H9 (cell line): Measurements from ENCODE around the gene FAM83C. TPM values are rescaled to one million over a fixed set of nuclear protein-coding genes. Genes with fewer than 3 reads are reported as not detected.
A peak's percentile ranks its signal among the peaks of the same experiment; 100 is the strongest.

Source experiments
- DNase-seq: peaks from one replicate; pipeline ENCODE4 v3.0.0-alpha.2; 2017
- H2AFZ ChIP-seq: one replicate; pipeline ENCODE4 v1.6.1; 2013; ENCODE audit warnings: mild to moderate bottlenecking, low read length, control low read depth, moderate library complexity
- H2AK5ac ChIP-seq: 2 replicates; pipeline ENCODE4 v1.6.1; 2013; ENCODE audit warnings: low read length, control low read depth, mixed read lengths; ENCODE audit not compliant: insufficient read length
- H2BK120ac ChIP-seq: one replicate; pipeline ENCODE4 v1.6.1; 2013; ENCODE audit warnings: low read depth, mild to moderate bottlenecking, low read length, control low read depth, inconsistent platforms; ENCODE audit not compliant: poor library complexity, severe bottlenecking
- H2BK12ac ChIP-seq: 2 replicates; pipeline ENCODE4 v1.6.1; 2013; ENCODE audit warnings: low read length, control low read depth, mixed read lengths, low read depth; ENCODE audit not compliant: insufficient read length
- H2BK15ac ChIP-seq: 2 replicates; pipeline ENCODE4 v1.6.1; 2013; ENCODE audit warnings: low read depth, low read length, control low read depth
- H2BK20ac ChIP-seq: one replicate; pipeline ENCODE4 v1.6.1; 2013; ENCODE audit warnings: low read depth, mild to moderate bottlenecking, low read length, control low read depth, inconsistent platforms; ENCODE audit not compliant: poor library complexity, severe bottlenecking
- H2BK5ac ChIP-seq: 2 replicates; pipeline ENCODE4 v1.6.1; 2013; ENCODE audit warnings: low read length, control low read depth, mixed read lengths; ENCODE audit not compliant: insufficient read length
- H3K14ac ChIP-seq: 2 replicates; pipeline ENCODE4 v1.6.1; 2013; ENCODE audit warnings: low read length, control low read depth; ENCODE audit not compliant: insufficient read depth
- H3K18ac ChIP-seq: 2 replicates; pipeline ENCODE4 v1.6.1; 2013; ENCODE audit warnings: low read depth, mild to moderate bottlenecking, mixed read lengths, low read length, control low read depth; ENCODE audit not compliant: insufficient read length
- H3K23ac ChIP-seq: 2 replicates; pipeline ENCODE4 v1.6.1; 2013; ENCODE audit warnings: low read length, control low read depth, mixed read lengths, low read depth; ENCODE audit not compliant: insufficient read length
- H3K23me2 ChIP-seq: 2 replicates; pipeline ENCODE4 v1.6.1; 2013; ENCODE audit warnings: low read depth, mild to moderate bottlenecking, mixed read lengths, low read length, control low read depth; ENCODE audit not compliant: insufficient read length, poor library complexity, severe bottlenecking
- H3K27ac ChIP-seq: 2 replicates; pipeline ENCODE4 v1.5.1; 2013; ENCODE audit warnings: low read length, control low read depth, mixed read lengths, low read depth; ENCODE audit not compliant: insufficient read length
- H3K27me3 ChIP-seq: 2 replicates; pipeline ENCODE4 v1.6.1; 2013; ENCODE audit warnings: low read length, control low read depth, inconsistent platforms; ENCODE audit not compliant: insufficient read depth
- H3K4ac ChIP-seq: 2 replicates; pipeline ENCODE4 v1.6.1; 2013; ENCODE audit warnings: low read depth, mild to moderate bottlenecking, control low read depth, inconsistent platforms, low read length, moderate library complexity
- H3K4me1 ChIP-seq: 2 replicates; pipeline ENCODE4 v1.6.1; 2013; ENCODE audit warnings: low read length, control low read depth, inconsistent platforms; ENCODE audit not compliant: insufficient read depth
- H3K4me2 ChIP-seq: 2 replicates; pipeline ENCODE4 v1.6.1; 2013; ENCODE audit warnings: low read length, control low read depth, mixed read lengths; ENCODE audit not compliant: insufficient read length, insufficient read depth
- H3K56ac ChIP-seq: 2 replicates; pipeline ENCODE4 v1.6.1; 2013; ENCODE audit warnings: low read depth, mild to moderate bottlenecking, mixed read lengths, low read length, control low read depth; ENCODE audit not compliant: insufficient read length
- H3K79me1 ChIP-seq: 2 replicates; pipeline ENCODE4 v1.6.1; 2013; ENCODE audit warnings: low read depth, mild to moderate bottlenecking, moderate library complexity, low read length, control low read depth, inconsistent platforms; ENCODE audit not compliant: insufficient read depth, poor library complexity, severe bottlenecking
- H3K79me2 ChIP-seq: 2 replicates; pipeline ENCODE4 v1.6.1; 2013; ENCODE audit warnings: low read length, control low read depth, inconsistent platforms; ENCODE audit not compliant: insufficient read depth
- H3K9ac ChIP-seq: 2 replicates; pipeline ENCODE4 v1.6.1; 2013; ENCODE audit warnings: low read length, control low read depth, mixed read lengths; ENCODE audit not compliant: insufficient read length; ENCODE audit errors: extremely low read depth
- H3K9me3 ChIP-seq: one replicate; pipeline ENCODE4 v1.6.1; 2013; ENCODE audit warnings: low read depth, low read length, inconsistent platforms; ENCODE audit not compliant: control insufficient read depth
- H3T11ph ChIP-seq: one replicate; pipeline ENCODE4 v1.6.1; 2013; ENCODE audit warnings: mild to moderate bottlenecking, low read length, control low read depth, inconsistent platforms
- H4K20me1 ChIP-seq: one replicate; pipeline ENCODE4 v1.6.1; 2013; ENCODE audit not compliant: control insufficient read depth, insufficient read length, insufficient read depth
- H4K5ac ChIP-seq: 2 replicates; pipeline ENCODE4 v1.6.1; 2013; ENCODE audit warnings: low read depth, mild to moderate bottlenecking, mixed read lengths, low read length, control low read depth; ENCODE audit not compliant: insufficient read length
- H4K8ac ChIP-seq: replicated peaks from 2 replicates; pipeline ENCODE4 v1.6.1; 2013; ENCODE audit warnings: low read length, control low read depth, mixed read lengths, low read depth; ENCODE audit not compliant: insufficient read length
- H4K91ac ChIP-seq: 2 replicates; pipeline ENCODE4 v1.6.1; 2013; ENCODE audit warnings: low read depth, mild to moderate bottlenecking, moderate library complexity, mixed read lengths, low read length, control low read depth; ENCODE audit not compliant: insufficient read length
- H3K27ac Mint-ChIP-seq, 3 experiments: 2 replicates in 2 of 3; 3 replicates in 1 of 3; pipeline ENCODE4 v1.8.0; 2020 to 2021; ENCODE audit warnings: mixed read lengths in 3 of 3, mild to moderate bottlenecking in 1 of 3, moderate library complexity in 1 of 3
- H3K27me3 Mint-ChIP-seq: 2 replicates; pipeline ENCODE4 v1.8.0; 2021; ENCODE audit warnings: low read depth, mild to moderate bottlenecking, moderate library complexity, mixed read lengths
- H3K36me3 Mint-ChIP-seq, 3 experiments: 2 replicates in 2 of 3; 3 replicates in 1 of 3; pipeline ENCODE4 v1.8.0; 2020 to 2021; ENCODE audit warnings: low read depth in 3 of 3, mixed read lengths in 3 of 3; ENCODE audit not compliant: insufficient read depth in 1 of 3
- H3K4me1 Mint-ChIP-seq, 2 experiments: 2 replicates each; pipeline ENCODE4 v1.8.0; 2020; ENCODE audit warnings: mixed read lengths in 2 of 2
- H3K4me3 Mint-ChIP-seq, 2 experiments: 2 replicates in 1 of 2; 3 replicates in 1 of 2; pipeline ENCODE4 v1.8.0; 2020 to 2021; ENCODE audit warnings: mild to moderate bottlenecking in 2 of 2, mixed read lengths in 2 of 2, moderate library complexity in 1 of 2
- H3K9me3 Mint-ChIP-seq, 2 experiments: 2 replicates in 1 of 2; 3 replicates in 1 of 2; pipeline ENCODE4 v1.8.0; 2020; ENCODE audit warnings: mild to moderate bottlenecking in 2 of 2, mixed read lengths in 2 of 2, moderate library complexity in 1 of 2
- WGBS: extraction: QIAGEN DNeasy Blood & Tissue Kit; methylation state at CpG from one replicate; pipeline ENCODE4 v1.1.7; 2013; ENCODE audit warnings: missing lambda C conversion rate, low lambda C conversion rate, mixed read lengths; ENCODE audit not compliant: insufficient read length; ENCODE audit errors: extremely low coverage; 5-methylcytosine and 5-hydroxymethylcytosine counted together
- total RNA-seq: library from RNA; stranded (reverse); gene quantifications from 2 replicates; pipeline ENCODE4 v1.2.1, GENCODE V29; 2021
- TF ChIP-seq, protein P1 (sequence below): fragments of 200-600 bp; sonication (generic); conservative IDR thresholded peaks from 3 replicates; pipeline ENCODE4 v1.8.0; 2021; ENCODE audit warnings: antibody characterized with exemption, mild to moderate bottlenecking

Gene FAM83C
- total RNA-seq, 1 experiment from 2014 or later, result not detected

DNA sequence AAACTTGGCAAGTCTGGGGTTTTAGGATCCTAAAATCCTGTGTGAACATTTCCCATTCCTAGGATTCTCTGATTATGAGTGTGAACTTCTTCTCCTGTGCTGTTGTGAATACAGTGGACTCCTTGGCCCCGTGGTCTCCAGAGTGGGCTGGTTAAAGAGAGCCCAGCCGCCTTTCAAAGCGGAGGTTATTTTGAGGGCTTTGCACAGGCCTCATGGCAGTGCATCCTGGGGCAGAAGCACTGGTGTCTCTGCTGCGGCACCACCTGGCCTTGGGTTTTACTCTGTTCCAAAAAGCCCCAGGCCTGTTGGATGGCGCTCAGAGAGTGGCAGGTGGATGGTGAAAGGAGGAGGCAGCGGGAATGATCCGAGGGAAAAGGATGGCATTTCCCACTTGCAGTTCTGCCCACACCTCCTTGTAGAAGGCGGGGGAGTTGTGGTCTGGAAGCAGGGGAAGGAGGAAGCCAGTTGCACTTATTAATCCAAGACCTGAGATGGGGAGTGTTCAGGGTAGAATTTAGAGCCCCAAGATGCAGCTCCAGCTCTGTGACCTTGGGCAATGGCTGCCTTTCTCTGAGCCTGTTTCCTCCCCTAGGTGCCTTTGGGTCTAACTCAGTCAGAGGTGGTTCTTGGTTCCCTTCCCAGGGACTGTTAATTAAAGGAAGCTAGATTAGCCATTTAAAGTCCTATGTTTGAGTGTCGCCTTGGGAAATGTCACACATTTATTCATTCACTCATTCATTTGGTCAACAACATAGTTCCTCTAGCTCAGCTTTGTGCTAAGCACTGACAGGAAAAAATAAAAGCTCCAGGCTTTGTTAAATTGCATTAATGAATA, 43.4 kb downstream of the FAM83C start:
- no peak overlapping the region for H2BK20ac ChIP-seq
- no peak for DNase-seq

More for the DNA sequence above, 43.4 kb downstream of the FAM83C start:
- H3K9ac ChIP-seq, result no peak overlapping the region
- H2BK12ac ChIP-seq, result no peak overlapping the region
- no peak overlapping the region for H2AFZ ChIP-seq
- TF ChIP-seq, protein P1, sequence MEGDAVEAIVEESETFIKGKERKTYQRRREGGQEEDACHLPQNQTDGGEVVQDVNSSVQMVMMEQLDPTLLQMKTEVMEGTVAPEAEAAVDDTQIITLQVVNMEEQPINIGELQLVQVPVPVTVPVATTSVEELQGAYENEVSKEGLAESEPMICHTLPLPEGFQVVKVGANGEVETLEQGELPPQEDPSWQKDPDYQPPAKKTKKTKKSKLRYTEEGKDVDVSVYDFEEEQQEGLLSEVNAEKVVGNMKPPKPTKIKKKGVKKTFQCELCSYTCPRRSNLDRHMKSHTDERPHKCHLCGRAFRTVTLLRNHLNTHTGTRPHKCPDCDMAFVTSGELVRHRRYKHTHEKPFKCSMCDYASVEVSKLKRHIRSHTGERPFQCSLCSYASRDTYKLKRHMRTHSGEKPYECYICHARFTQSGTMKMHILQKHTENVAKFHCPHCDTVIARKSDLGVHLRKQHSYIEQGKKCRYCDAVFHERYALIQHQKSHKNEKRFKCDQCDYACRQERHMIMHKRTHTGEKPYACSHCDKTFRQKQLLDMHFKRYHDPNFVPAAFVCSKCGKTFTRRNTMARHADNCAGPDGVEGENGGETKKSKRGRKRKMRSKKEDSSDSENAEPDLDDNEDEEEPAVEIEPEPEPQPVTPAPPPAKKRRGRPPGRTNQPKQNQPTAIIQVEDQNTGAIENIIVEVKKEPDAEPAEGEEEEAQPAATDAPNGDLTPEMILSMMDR, result no peak
- H2BK120ac ChIP-seq, result no peak overlapping the region
- H4K20me1 ChIP-seq, result no peaks in the 10 kb centered on the region
- no peak overlapping the region for H2BK5ac ChIP-seq
- no peaks in the 10 kb centered on the region for H3K79me2 ChIP-seq
- no peaks in the 10 kb centered on the region for H3K9me3 Mint-ChIP-seq
- H3K4ac ChIP-seq, result no peak overlapping the region
- no CpG with 5 or more reads among the region's 9 CpGs for WGBS
- peak overlapping the region in 2 of 3 experiments; percentile 44 to 88; a peak in 4 of 7 replicates for H3K27ac Mint-ChIP-seq
- H3K23me2 ChIP-seq, result no peaks in the 10 kb centered on the region
- peaks cover 24 to 31% of the 10 kb centered on the region in 2 experiments for H3K4me1 Mint-ChIP-seq
- no peaks in the 10 kb centered on the region; the same call in 1 of the 2 replicates for H3K4me1 ChIP-seq
- H4K91ac ChIP-seq, result no peak overlapping the region
- H3K79me1 ChIP-seq, result no peaks in the 10 kb centered on the region
- H3K27ac ChIP-seq, result no peak overlapping the region
- H3K36me3 Mint-ChIP-seq, result peaks cover 0 to 42% (median 17%) of the 10 kb centered on the region in 3 experiments; a peak in 3 of 7 replicates
- no peak overlapping the region for H3K14ac ChIP-seq
- no peak overlapping the region for H3K4me2 ChIP-seq
- H3K27me3 Mint-ChIP-seq, result no peaks in the 10 kb centered on the region; the same call in none of the 2 replicates
- H4K8ac ChIP-seq, result no peak overlapping the region
- H3K27me3 ChIP-seq, result no peaks in the 10 kb centered on the region
- no peak overlapping the region for H3K56ac ChIP-seq
- no peak overlapping the region for H2BK15ac ChIP-seq
- H3K9me3 ChIP-seq, result no peaks in the 10 kb centered on the region
- no peak overlapping the region for H3K23ac ChIP-seq
- H3T11ph ChIP-seq, result no peak overlapping the region
- H4K5ac ChIP-seq, result no peak overlapping the region
- H3K4me3 Mint-ChIP-seq, result no peak overlapping the region
- H3K18ac ChIP-seq, result no peak overlapping the region
- no peak overlapping the region for H2AK5ac ChIP-seq
